CD4-positive, CD25-positive, alpha-beta regulatory T cell (primary cell): ENCODE data around the gene OST4. TPM values are rescaled to one million over a fixed set of nuclear protein-coding genes. Genes with fewer than 3 reads are reported as not detected.

Experiments
- ATAC-seq, 2 donors: fragments of 150-1000 bp; cut with Tn5 transposase; one replicate each; pipeline ENCODE4 v1.10.0; 2021; ENCODE audit warnings: low read depth in 2 of 2, moderate number of reproducible peaks in 2 of 2, moderate library complexity in 1 of 2
- DNase-seq, 3 donors: peaks; one replicate each; pipeline versions ENCODE4 v3.0.0 to v3.0.0-alpha.2; 2012 to 2022; ENCODE audit warnings: mixed read lengths in 1 of 3
- H3K27ac ChIP-seq: one replicate; pipeline ENCODE4 v1.7.0; 2013; ENCODE audit warnings: mild to moderate bottlenecking, low read length; ENCODE audit not compliant: insufficient read depth, poor library complexity, severe bottlenecking
- H3K27me3 ChIP-seq: one replicate; pipeline ENCODE4 v1.7.0; 2013; ENCODE audit warnings: low read length; ENCODE audit not compliant: control insufficient read depth, insufficient read depth
- H3K36me3 ChIP-seq: one replicate; pipeline ENCODE4 v1.7.0; 2013; ENCODE audit warnings: mild to moderate bottlenecking, low read length, moderate library complexity; ENCODE audit not compliant: control insufficient read depth, insufficient read depth
- H3K4me1 ChIP-seq: 2 replicates; pipeline ENCODE4 v1.7.0; 2013; ENCODE audit warnings: mild to moderate bottlenecking, low read length; ENCODE audit not compliant: insufficient read depth, control insufficient read depth, poor library complexity, severe bottlenecking
- H3K4me3 ChIP-seq: one replicate; pipeline ENCODE4 v1.7.0; 2013; ENCODE audit warnings: low read depth, mild to moderate bottlenecking, low read length, moderate library complexity
- H3K9me3 ChIP-seq, 2 experiments: 1 replicate in 1 of 2; 2 replicates in 1 of 2; pipeline ENCODE4 v1.7.0; 2013; ENCODE audit warnings: low read length in 2 of 2, mild to moderate bottlenecking in 1 of 2, moderate library complexity in 1 of 2; ENCODE audit not compliant: control insufficient read depth in 2 of 2
- H3K27ac Mint-ChIP-seq, 3 donors: one replicate each; pipeline ENCODE4 v1.8.0; 2020 to 2022; ENCODE audit warnings: mild to moderate bottlenecking in 3 of 3, mixed read lengths in 3 of 3, moderate library complexity in 2 of 3
- H3K27me3 Mint-ChIP-seq: one replicate; pipeline ENCODE4 v1.8.0; 2022; ENCODE audit warnings: mild to moderate bottlenecking, mixed read lengths
- H3K36me3 Mint-ChIP-seq: one replicate; pipeline ENCODE4 v1.8.0; 2020; ENCODE audit warnings: mixed read lengths
- H3K4me1 Mint-ChIP-seq, 4 donors: one replicate each; pipeline ENCODE4 v1.8.0; 2020 to 2022; ENCODE audit warnings: mixed read lengths in 4 of 4, mild to moderate bottlenecking in 1 of 4
- H3K4me3 Mint-ChIP-seq, 4 donors: one replicate each; pipeline ENCODE4 v1.8.0; 2020 to 2022; ENCODE audit warnings: mild to moderate bottlenecking in 4 of 4, mixed read lengths in 4 of 4, moderate library complexity in 3 of 4
- H3K9me3 Mint-ChIP-seq, 7 donors: one replicate each; pipeline ENCODE4 v1.8.0; 2020 to 2022; ENCODE audit warnings: mixed read lengths in 7 of 7, mild to moderate bottlenecking in 3 of 7, moderate library complexity in 2 of 7
- polyA plus RNA-seq, 4 donors: library from polyadenylated mRNA; unstranded; fragments of 300-500 nt; fragmentation: Illumina TruSeq; gene quantifications; one replicate each; pipeline ENCODE4 v1.2.3, GENCODE V29; 2021
- total RNA-seq: library from RNA; stranded (reverse); gene quantifications from one replicate; pipeline ENCODE4 v1.2.3, GENCODE V29; 2022

Gene OST4
- total and polyA plus RNA-seq, 5 donors from 2014 or later: 279 to 1,033 (median 867) TPM

DNA sequence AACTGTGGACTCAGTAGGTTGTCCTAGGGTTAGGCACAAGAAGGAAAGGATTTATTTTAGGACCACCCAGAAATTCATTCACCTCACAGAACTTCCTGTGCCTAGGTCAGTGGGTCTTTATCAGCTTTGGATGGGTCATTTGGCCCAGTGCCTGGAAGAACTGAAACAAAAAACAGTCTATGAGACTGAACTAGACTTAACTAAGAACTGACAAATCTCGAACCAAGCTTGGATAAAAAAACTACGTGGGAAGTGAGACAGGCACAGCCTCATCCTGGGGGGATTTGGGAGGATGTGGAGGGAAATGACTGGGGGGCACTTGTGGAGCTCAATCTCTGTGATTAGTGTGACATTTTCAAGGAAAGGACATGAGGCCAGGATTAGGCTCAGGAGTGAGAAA is 2.3 kb upstream of the OST4 start:
- no peaks in the 10 kb centered on the region for H3K9me3 Mint-ChIP-seq
- Histone ChIP-seq H3K4me3 (no peak overlapping the region), H3K9me3 (no peaks in the 10 kb centered on the region), H3K27ac (no peak overlapping the region), H3K36me3 (peaks cover 4% of the 10 kb centered on the region), H3K4me1 (peaks cover 42% of the 10 kb centered on the region), H3K27me3 (no peaks in the 10 kb centered on the region)
- DNase-seq (no peak), ATAC-seq (no peak)
- peaks cover 11% of the 10 kb centered on the region for H3K36me3 Mint-ChIP-seq
- no peaks in the 10 kb centered on the region for H3K27me3 Mint-ChIP-seq
- peak overlapping the region in 2 of 4 donors; percentile 8 to 92 for H3K4me3 Mint-ChIP-seq
- peaks cover 14 to 61% (median 38%) of the 10 kb centered on the region in 4 donors for H3K4me1 Mint-ChIP-seq
- no peak overlapping the region for H3K27ac Mint-ChIP-seq

DNA sequence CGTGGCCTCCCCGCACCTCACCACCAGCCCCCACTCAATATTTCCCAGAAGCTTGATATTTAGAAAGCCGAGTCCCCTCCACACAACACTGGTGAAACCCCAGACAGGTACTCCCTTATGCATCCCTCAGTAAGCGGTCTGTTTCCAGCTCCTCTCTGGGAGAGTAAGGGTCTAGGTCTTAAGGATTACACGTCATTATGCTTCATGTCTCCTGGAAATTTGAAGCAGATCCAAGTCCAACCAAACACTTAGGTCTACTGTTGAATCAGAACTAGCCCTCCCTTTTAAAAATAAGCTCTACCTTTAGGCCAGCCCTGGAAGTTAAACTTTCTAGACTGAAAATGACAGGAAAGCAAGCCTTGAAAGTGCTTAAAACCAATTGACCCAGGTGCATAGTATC is 1.5 kb upstream of the OST4 start:
- DNase-seq: no peak
- Mint-ChIP-seq H3K36me3 (peaks cover 11% of the 10 kb centered on the region), H3K9me3 (no peaks in the 10 kb centered on the region), H3K27ac (peak overlapping the region; percentile 58 to 97 (median 88)), H3K4me1 (peaks cover 14 to 70% (median 41%) of the 10 kb centered on the region in 4 donors), H3K4me3 (peak overlapping the region; percentile 79 to 92 (median 84)), H3K27me3 (no peaks in the 10 kb centered on the region)
- no peak for ATAC-seq
- H3K9me3 ChIP-seq: no peaks in the 10 kb centered on the region
- H3K27ac ChIP-seq: peak overlapping the region; percentile 91
- peaks cover 44% of the 10 kb centered on the region for H3K4me1 ChIP-seq
- peaks cover 12% of the 10 kb centered on the region for H3K36me3 ChIP-seq
- no peak overlapping the region for H3K4me3 ChIP-seq
- no peaks in the 10 kb centered on the region for H3K27me3 ChIP-seq

DNA sequence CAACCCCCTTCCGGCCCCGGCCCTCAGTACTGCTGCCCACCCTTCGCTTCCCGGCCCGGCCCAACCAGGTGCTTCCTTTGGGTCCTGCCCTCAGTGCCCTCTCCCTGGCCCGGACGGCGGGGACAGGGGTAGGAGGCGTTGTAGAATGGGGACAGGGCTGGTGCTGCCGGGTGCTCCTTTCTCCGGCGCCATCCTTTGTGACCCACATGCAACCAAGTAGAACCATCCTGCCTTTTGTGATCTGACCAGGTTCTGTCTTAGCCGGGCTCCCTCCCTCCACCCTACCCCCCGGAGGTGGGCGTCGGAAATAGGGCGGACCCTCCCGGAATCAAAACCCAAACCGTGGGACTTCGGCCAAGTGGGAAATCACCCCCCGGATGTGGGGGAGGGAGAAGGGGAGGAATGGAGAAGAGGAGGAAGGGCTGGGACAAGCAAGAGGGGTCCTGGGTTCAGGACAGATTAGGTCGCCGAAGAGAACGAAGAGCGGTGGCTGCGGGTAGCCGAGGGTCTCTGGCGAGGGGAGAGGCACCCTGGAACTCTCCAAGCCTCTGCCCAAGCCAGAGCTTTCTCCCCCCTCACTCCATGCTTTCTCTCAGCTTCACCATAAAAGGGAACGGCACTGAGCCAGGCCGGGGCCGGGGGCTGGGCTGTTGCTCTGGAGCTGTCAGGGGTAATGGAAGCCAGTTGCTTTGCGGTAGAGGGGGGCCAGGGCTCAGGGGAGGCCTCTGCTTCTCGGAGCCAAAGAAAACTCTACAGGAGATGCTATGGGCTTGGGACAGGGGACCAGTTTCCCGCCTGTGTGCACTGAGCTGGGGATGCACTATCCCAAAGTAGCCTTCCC is 756 bp upstream of the OST4 start:
- ATAC-seq (peak in 1 of 2 donors; percentile 12), DNase-seq (no peak)
- peaks cover 16% of the 10 kb centered on the region for H3K36me3 Mint-ChIP-seq
- H3K27me3 ChIP-seq: no peaks in the 10 kb centered on the region
- H3K4me3 Mint-ChIP-seq: peak overlapping the region; percentile 79 to 92 (median 84)
- H3K27me3 Mint-ChIP-seq: no peaks in the 10 kb centered on the region
- no peaks in the 10 kb centered on the region for H3K9me3 ChIP-seq
- no peaks in the 10 kb centered on the region for H3K9me3 Mint-ChIP-seq
- H3K4me1 ChIP-seq: peaks cover 44% of the 10 kb centered on the region
- H3K27ac Mint-ChIP-seq: peak overlapping the region; percentile 83 to 97 (median 88)
- H3K4me1 Mint-ChIP-seq: peaks cover 14 to 77% (median 44%) of the 10 kb centered on the region in 4 donors
- H3K4me3 ChIP-seq: peak overlapping the region; percentile 55
- H3K36me3 ChIP-seq: peaks cover 18% of the 10 kb centered on the region
- H3K27ac ChIP-seq: peak overlapping the region; percentile 91

DNA sequence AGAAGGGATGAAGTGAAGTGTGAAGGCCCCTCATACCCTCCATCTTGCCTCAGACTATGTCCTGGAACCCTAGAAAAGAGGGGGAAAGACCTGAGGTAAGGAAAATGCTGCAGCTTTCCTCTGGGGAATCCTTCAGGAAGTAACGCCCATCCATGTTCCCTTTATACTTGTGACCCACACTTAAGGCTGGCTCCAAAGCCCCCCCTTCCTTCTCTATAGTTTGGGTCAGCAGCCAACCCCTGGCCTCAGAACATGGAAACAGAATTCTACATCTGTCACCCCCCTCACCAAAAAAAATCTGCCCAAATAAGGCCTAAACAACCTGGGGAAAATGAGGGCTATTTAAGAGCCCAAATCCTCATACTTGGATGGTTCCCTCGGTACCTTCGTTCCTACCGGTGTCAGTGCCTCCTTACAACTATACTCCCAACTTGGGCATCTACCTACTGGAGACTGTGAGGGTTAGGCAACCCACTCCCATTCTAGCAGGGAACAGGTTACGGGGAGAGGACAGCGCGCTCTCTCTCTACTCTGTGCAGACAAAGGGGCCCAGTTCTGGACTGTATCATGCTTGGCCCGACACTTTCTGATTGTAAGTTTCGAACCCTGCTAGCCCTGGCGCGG is 689 bp downstream of the OST4 start:
- Histone ChIP-seq H3K4me1 (peaks cover 44% of the 10 kb centered on the region), H3K4me3 (peak overlapping the region; percentile 92), H3K27me3 (no peaks in the 10 kb centered on the region), H3K9me3 (no peaks in the 10 kb centered on the region), H3K36me3 (peaks cover 19% of the 10 kb centered on the region), H3K27ac (peak overlapping the region; percentile 91)
- H3K36me3 Mint-ChIP-seq: peaks cover 21% of the 10 kb centered on the region
- no peaks in the 10 kb centered on the region for H3K9me3 Mint-ChIP-seq
- no peak for DNase-seq
- peak in 1 of 2 donors; percentile 0 for ATAC-seq
- H3K27me3 Mint-ChIP-seq: no peaks in the 10 kb centered on the region
- peak overlapping the region; percentile 92 to 99 (median 97) for H3K4me3 Mint-ChIP-seq
- H3K4me1 Mint-ChIP-seq: peaks cover 7 to 82% (median 48%) of the 10 kb centered on the region in 4 donors
- peak overlapping the region; percentile 94 to 98 (median 97) for H3K27ac Mint-ChIP-seq

DNA sequence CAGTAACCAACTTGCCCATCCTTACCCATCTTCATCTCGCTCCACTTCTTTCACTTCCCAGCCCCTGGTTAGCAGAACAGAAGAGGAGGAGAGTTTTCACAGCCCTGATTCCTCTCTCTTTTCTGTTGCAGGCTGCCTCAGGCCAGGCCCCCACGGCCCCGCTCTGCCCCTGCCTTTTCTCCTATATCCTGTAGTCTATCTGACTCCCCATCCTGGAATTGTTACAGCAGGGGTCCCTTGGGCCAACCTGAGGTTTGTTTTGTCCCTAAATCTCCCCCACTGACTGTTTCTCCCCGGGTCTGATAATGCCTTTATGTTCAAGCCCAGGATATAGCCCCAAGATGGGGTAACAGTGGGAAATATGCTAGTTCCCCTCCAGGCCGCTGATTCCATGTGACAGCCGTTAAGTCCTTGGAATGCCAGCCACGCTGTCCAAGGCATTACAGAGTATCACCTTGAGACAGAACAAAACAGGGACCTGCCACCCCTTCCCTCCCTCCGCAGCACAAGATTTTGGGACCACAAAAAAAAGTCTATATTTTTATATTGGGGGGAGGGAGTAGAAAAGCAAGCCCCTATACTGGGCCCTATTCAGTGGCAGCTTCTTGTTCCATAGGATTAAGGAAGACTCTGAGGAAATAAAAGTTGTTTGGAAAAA is 1.4 kb downstream of the OST4 start:
- Mint-ChIP-seq H3K36me3 (peaks cover 27% of the 10 kb centered on the region), H3K27me3 (no peaks in the 10 kb centered on the region), H3K9me3 (no peaks in the 10 kb centered on the region), H3K27ac (peak overlapping the region; percentile 92 to 98 (median 97)), H3K4me3 (peak overlapping the region; percentile 92 to 99 (median 97)), H3K4me1 (peaks cover 4 to 81% (median 49%) of the 10 kb centered on the region in 4 donors)
- Histone ChIP-seq H3K36me3 (peaks cover 26% of the 10 kb centered on the region), H3K4me3 (peak overlapping the region; percentile 92), H3K9me3 (no peaks in the 10 kb centered on the region), H3K4me1 (peaks cover 38% of the 10 kb centered on the region), H3K27ac (peak overlapping the region; percentile 91), H3K27me3 (no peaks in the 10 kb centered on the region)
- DNase-seq: no peak
- ATAC-seq: no peak

DNA sequence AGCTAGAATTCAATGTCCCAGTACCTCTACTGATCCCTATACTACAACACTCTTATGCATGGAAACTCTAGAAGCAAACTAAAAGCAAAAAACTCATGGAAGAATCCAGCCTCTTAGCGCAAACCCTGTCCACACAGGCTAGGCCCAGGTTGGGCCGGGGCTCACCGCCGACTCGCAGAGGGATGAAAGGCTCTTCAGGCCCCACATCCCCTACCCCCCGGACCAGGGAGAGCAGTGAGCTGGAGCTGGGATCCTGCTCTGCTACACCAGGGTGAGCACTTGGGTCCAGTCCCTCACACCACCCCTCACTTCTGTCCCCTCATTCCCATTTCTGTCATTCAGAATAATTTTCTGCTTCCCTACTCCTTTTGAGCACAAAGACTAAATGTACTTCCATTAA is 2.0 kb downstream of the OST4 start:
- ATAC-seq (no peak), DNase-seq (no peak)
- peak overlapping the region; percentile 74 to 99 (median 86) for H3K4me3 Mint-ChIP-seq
- peaks cover 28% of the 10 kb centered on the region for H3K36me3 ChIP-seq
- H3K27me3 Mint-ChIP-seq: no peaks in the 10 kb centered on the region
- H3K4me1 ChIP-seq: peaks cover 32% of the 10 kb centered on the region
- H3K4me3 ChIP-seq: no peak overlapping the region
- H3K27ac Mint-ChIP-seq: peak overlapping the region; percentile 70 to 97 (median 92)
- peaks cover 27% of the 10 kb centered on the region for H3K36me3 Mint-ChIP-seq
- no peaks in the 10 kb centered on the region for H3K27me3 ChIP-seq
- H3K9me3 Mint-ChIP-seq: no peaks in the 10 kb centered on the region
- no peaks in the 10 kb centered on the region for H3K9me3 ChIP-seq
- H3K4me1 Mint-ChIP-seq: peaks cover 0 to 77% (median 44%) of the 10 kb centered on the region in 4 donors
- H3K27ac ChIP-seq: peak overlapping the region; percentile 91

DNA sequence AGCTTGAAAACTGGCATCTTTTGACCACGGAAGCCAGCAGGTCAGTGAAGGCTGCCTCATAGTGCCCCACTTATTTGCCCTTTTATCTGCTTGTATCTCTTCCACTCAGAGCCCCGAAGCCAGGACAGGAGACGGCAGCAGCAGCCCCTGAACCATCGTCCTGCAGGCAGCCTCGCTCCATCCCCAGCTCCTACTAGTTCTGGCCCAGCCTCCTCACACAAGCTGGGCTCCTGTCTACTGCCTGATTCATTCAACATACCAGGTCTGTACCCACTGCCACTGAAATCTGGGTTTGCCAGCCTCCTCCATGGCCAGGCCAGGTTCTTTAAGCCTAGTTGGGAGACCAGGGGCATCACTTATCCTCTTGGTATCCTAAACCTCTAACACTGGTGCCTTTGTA is 4.1 kb downstream of the OST4 start:
- ATAC-seq: no peak
- peak overlapping the region in 1 of 4 donors; percentile 65 for H3K4me3 Mint-ChIP-seq
- Histone ChIP-seq H3K4me1 (peaks cover 31% of the 10 kb centered on the region), H3K4me3 (no peak overlapping the region), H3K36me3 (peaks cover 34% of the 10 kb centered on the region), H3K27ac (no peak overlapping the region), H3K27me3 (no peaks in the 10 kb centered on the region), H3K9me3 (no peaks in the 10 kb centered on the region)
- peaks cover 0 to 74% (median 44%) of the 10 kb centered on the region in 4 donors for H3K4me1 Mint-ChIP-seq
- no peak for DNase-seq
- no peaks in the 10 kb centered on the region for H3K27me3 Mint-ChIP-seq
- H3K9me3 Mint-ChIP-seq: no peaks in the 10 kb centered on the region
- H3K36me3 Mint-ChIP-seq: peaks cover 32% of the 10 kb centered on the region
- peak overlapping the region in 1 of 3 donors; percentile 29 for H3K27ac Mint-ChIP-seq
